Effector CD8-positive, alpha-beta T cell (primary cell): ENCODE results near the gene ZNF106.

Experiments
- DNase-seq: peaks from one replicate; lab custom pipeline; 2025; lab: John Stamatoyannopoulos, UW

ZNF106 gene

DNA sequence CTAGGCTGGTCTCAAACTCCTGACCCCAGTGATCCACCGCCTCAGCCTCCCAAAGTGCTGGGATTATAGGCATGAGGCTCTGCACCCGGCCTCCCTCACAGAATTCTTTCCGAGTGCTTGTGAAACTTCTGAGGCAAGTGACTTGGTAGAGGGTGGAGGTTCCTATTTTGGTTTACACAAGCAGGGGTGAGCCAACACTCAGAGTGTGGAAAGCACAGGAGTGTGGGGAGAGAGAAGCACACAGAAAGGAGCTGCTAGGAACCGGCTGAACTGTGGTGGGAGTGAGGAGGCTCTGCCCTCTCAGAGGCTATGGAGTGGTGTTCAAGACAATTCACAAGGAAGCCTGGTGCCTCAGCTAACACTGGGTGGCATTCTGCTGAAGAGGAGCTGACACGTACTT is 123.9 kb downstream of the ZNF106 start:
- DNase-seq: no peak

DNA sequence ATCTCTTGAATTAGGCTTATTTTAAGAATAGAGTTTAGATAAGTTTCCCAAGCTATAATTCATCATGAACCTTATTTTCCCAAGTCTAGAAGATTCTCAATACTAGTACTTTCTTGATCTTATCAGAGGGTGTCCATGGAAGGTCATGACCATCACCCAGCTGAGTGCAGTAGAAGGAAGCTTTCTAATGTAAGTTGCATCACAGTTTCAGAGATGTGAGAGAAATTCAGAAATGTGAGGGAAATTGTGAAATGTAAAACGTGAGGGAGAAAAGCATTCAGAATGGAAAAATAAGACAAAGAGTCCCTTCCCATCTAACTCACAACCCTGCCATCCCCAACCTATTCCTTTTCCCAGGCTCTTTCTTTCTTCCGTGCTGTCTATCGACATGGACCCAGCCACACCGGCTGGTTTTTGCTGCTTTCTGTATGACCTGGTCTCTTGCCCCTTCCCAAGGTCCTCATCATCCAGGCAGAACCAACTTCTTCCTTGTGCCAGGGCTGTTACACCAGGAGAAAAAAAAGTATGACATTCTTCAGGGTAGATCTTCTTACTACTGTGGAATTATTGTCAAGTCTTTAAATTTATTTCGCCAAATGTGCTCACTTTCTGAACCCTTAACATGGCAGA is 124.9 kb downstream of the ZNF106 start:
- no peak for DNase-seq

DNA sequence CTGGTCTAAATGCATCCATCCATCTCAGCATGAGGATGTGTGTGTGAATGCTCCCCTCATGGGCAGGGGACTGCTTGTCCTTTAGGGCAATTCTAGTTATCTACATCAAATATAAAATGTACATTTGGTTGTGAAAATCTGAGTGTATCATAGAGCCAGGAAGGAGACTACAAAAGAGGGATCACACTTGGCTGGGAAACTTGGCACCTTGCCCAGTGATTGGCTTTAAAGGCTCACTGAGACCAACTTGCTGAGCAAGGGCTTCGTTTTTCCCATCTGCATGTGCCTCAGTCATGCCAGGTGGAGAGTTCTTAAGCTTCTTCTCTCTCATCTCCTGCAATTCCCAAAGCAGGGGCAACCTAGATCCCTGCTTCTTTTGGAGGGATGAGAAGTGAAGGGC is 126.4 kb downstream of the ZNF106 start:
- no peak for DNase-seq

GRCh38 chr15:42363942-42364341 is 127.0 kb downstream of the ZNF106 start:
- DNase-seq: no peak

DNA sequence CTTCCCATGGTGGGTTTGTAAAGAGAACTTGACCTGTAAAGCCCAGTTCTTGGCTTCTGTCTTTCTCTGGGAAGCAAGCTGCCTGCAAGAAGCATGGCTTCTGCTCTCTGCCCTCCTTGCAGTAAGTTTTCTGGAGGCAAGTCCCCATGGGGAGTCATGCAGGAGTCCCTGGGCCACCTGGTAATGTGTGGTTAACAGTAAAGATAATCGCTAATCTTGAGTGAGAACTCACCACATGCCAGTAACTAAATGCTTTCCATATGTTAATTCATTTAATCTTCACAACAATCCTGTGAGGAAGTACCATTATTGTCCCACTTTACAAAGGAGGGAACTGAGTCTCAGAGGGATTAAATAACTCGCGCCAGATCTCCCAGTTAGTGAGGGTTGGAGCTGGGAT is 127.5 kb downstream of the ZNF106 start:
- DNase-seq: no peak
